ENCODE measurements around the gene CACNA2D2. TPM values are rescaled to one million over a fixed set of nuclear protein-coding genes. Genes with fewer than 3 reads are reported as not detected.
A peak's percentile ranks its signal among the peaks of the same experiment; 100 is the strongest.

CACNA2D2 gene
- total and polyA plus RNA-seq, 2 donors from 2014 or later, result 3.6 to 6.0 TPM

- Histone ChIP-seq H3K9ac (ENCODE audit: low read length in 3 of 3) (no peak overlapping the region), H3K4me1 (ENCODE audit: control insufficient read depth in 2 of 3, insufficient read depth in 2 of 3, low read depth in 1 of 3, low read length in 3 of 3) (peaks cover 0 to 21% (median 5%) of the 10 kb centered on the region in 3 donors), H3K27ac (ENCODE audit: low read depth in 2 of 2, low read length in 2 of 2) (no peak overlapping the region), H3K4me3 (ENCODE audit: low read length in 3 of 3) (peak overlapping the region in 1 of 3 donors; percentile 46), H3K9me3 (ENCODE audit: control insufficient read depth in 2 of 3, insufficient read depth in 1 of 3, low read length in 3 of 3) (no peaks in the 10 kb centered on the region), H3K27me3 (ENCODE audit: control insufficient read depth, insufficient read depth, low read length) (no peaks in the 10 kb centered on the region), H3K36me3 (ENCODE audit: control insufficient read depth in 2 of 3, insufficient read depth in 3 of 3, low read length in 3 of 3) (peaks cover 0 to 4% (median 4%) of the 10 kb centered on the region in 3 donors)
- intact Hi-C loops (cut with DNase I), result loop anchor here (5.0 kb wide), 1 partner anchor 197 kb away; no protein-coding TSS in a partner anchor
- no peak for DNase-seq
- FAIRE-seq, result no peak
- TF ChIP-seq, protein P1, sequence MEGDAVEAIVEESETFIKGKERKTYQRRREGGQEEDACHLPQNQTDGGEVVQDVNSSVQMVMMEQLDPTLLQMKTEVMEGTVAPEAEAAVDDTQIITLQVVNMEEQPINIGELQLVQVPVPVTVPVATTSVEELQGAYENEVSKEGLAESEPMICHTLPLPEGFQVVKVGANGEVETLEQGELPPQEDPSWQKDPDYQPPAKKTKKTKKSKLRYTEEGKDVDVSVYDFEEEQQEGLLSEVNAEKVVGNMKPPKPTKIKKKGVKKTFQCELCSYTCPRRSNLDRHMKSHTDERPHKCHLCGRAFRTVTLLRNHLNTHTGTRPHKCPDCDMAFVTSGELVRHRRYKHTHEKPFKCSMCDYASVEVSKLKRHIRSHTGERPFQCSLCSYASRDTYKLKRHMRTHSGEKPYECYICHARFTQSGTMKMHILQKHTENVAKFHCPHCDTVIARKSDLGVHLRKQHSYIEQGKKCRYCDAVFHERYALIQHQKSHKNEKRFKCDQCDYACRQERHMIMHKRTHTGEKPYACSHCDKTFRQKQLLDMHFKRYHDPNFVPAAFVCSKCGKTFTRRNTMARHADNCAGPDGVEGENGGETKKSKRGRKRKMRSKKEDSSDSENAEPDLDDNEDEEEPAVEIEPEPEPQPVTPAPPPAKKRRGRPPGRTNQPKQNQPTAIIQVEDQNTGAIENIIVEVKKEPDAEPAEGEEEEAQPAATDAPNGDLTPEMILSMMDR (IDR thresholded peaks at IDR 0.05; ENCODE audit: borderline replicate concordance, extremely low read depth, insufficient read depth), result no peak
Observed at GRCh38 chr3:50345008-50345407, 158.4 kb downstream of the CACNA2D2 start.

- TF ChIP-seq, protein P1 (IDR thresholded peaks at IDR 0.05; ENCODE audit: borderline replicate concordance, extremely low read depth, insufficient read depth), result no peak
- Histone ChIP-seq H3K27ac (ENCODE audit: low read depth in 2 of 2, low read length in 2 of 2) (no peak overlapping the region), H3K27me3 (ENCODE audit: control insufficient read depth, insufficient read depth, low read length) (no peaks in the 10 kb centered on the region), H3K9ac (ENCODE audit: low read length in 3 of 3) (no peak overlapping the region), H3K4me3 (ENCODE audit: low read length in 3 of 3) (no peak overlapping the region), H3K4me1 (ENCODE audit: control insufficient read depth in 2 of 3, insufficient read depth in 2 of 3, low read depth in 1 of 3, low read length in 3 of 3) (peaks cover 2 to 12% (median 3%) of the 10 kb centered on the region in 3 donors), H3K9me3 (ENCODE audit: control insufficient read depth in 2 of 3, insufficient read depth in 1 of 3, low read length in 3 of 3) (no peaks in the 10 kb centered on the region), H3K36me3 (ENCODE audit: control insufficient read depth in 2 of 3, insufficient read depth in 3 of 3, low read length in 3 of 3) (peaks cover 0 to 4% (median 0%) of the 10 kb centered on the region in 3 donors)
- FAIRE-seq (no peak), DNase-seq (peak in 1 of 5 donors; percentile 56)
- intact Hi-C loops (cut with DNase I), result no loop called here
Observed at GRCh38 chr3:50342813-50343633, 160.4 kb downstream of the CACNA2D2 start.

DNA sequence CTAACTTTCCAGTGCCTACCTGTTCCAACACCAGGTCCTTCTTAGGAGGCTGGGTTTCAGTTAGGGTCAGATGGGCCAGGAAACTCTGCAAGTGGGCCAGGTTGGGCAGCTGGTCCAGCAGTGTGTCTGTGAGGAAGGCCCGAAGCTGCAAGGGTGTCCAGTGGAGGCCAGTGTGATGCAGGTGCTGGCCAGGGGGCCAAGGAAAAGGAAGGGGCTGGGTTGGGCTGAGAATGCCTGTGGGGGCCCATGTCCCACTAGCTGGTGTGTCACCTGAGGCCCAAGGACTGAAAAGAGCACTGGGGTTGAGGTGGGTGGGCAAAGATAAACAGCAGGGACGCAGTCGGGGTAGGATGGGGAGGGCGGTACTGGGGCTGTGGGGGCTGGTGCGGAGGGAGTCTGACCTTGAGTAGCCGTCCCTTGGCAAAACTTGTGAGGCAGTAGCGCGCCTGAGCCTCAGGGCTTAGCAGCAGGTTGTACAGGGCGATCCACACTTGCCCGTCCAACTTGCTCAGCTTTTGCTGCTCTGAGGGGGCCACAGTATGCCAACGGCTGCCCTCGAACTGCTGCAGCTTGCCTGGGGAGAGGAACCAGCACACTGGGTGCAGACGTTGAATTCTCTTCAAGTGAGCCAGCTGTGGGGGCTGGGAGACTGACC is 161.3 kb downstream of the CACNA2D2 start:
- FAIRE-seq (no peak), DNase-seq (peak in 2 of 5 donors; percentile 57 to 67)
- Histone ChIP-seq H3K4me1 (ENCODE audit: control insufficient read depth in 2 of 3, insufficient read depth in 2 of 3, low read depth in 1 of 3, low read length in 3 of 3) (peaks cover 2 to 16% (median 6%) of the 10 kb centered on the region in 3 donors), H3K9ac (ENCODE audit: low read length in 3 of 3) (no peak overlapping the region), H3K36me3 (ENCODE audit: control insufficient read depth in 2 of 3, insufficient read depth in 3 of 3, low read length in 3 of 3) (no peaks in the 10 kb centered on the region), H3K27ac (ENCODE audit: low read depth in 2 of 2, low read length in 2 of 2) (no peak overlapping the region), H3K9me3 (ENCODE audit: control insufficient read depth in 2 of 3, insufficient read depth in 1 of 3, low read length in 3 of 3) (no peaks in the 10 kb centered on the region), H3K4me3 (ENCODE audit: low read length in 3 of 3) (no peak overlapping the region), H3K27me3 (ENCODE audit: control insufficient read depth, insufficient read depth, low read length) (no peaks in the 10 kb centered on the region)
- intact Hi-C loops (cut with DNase I), result no loop called here
- TF ChIP-seq, protein P1 (IDR thresholded peaks at IDR 0.05; ENCODE audit: borderline replicate concordance, extremely low read depth, insufficient read depth), result no peak

Measured in kidney (tissue), 14 donors.